Activated CD4-positive, alpha-beta T cell treated with anti-CD3 and anti-CD28 coated beads, Interleukin-2, Interleukin-4, amounts not matched to agents 100 ng/mL and 50 ng/mL, durations not matched to agents 16 hours and 8 hours (primary cell): ENCODE data around the gene NCKAP5.
"Not testable (repeated sequence)": the region's sequence is repeated elsewhere in the genome, so short reads cannot be mapped to it uniquely, and the experiment has no call there.

ENCODE experiments used
- DNase-seq: peaks from one replicate; pipeline ENCODE4 v3.0.0-alpha.2; 2020; ENCODE audit warnings: low spot score

Gene NCKAP5

DNA sequence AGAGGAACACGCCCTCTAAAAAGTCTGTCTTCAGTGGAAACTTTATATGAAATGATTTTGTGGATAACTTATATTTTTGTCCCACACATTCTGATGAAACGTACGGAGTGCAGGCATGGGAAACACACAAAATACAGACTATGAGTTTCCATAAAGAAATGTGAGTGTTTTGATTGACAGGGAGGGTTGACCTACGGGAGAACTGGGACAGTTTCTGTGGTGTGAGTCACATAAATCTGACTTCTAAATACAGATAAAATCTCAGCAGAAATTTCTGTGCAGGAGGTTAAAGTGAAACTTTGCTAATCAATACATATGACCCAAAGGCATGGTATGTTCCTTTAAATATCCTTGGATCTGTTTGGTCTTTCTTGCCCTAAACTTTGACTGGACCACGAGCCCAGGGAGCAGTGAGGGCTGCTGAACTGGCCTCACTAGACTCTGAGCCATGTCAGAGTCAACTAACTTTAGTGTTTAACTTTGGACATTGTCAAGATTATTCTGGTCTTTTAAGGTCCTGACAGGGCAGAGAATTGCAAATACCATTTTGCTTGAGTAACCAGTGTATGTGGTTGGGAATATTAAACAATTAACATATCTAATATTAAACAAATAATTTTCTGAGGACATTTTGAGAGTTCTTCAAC, 691.4 kb downstream of the NCKAP5 start:
- DNase-seq, result no peak

- no peak for DNase-seq
Measured at GRCh38 chr2:132875193-132875592, 693.1 kb downstream of the NCKAP5 start.

- DNase-seq, result no peak
Measured at GRCh38 chr2:132873738-132874137, 694.5 kb downstream of the NCKAP5 start.

DNA sequence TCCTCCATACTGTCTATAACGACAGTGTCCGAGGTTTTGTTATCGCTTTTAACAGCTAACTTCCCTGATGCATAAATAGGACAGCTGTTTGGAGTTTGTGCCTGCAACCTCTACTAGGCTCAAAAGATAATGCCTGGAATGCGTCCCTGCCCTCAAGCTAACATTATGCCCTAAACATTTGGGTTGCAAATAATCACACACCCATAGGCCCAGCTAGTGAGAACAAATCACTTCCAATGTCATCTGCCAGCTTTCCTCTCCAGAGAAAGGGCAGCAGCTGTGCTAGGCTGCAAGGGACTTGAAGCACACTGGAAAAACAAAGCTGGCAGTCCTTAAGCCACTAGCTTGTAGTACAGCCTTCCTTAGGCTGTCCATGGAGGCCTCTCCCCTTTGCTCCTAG, 696.4 kb downstream of the NCKAP5 start:
- no peak for DNase-seq

- no peak for DNase-seq
Measured at GRCh38 chr2:132863961-132864360, 704.3 kb downstream of the NCKAP5 start.

- DNase-seq, result no peak
Measured at GRCh38 chr2:132860220-132860619, 708.0 kb downstream of the NCKAP5 start.

DNA sequence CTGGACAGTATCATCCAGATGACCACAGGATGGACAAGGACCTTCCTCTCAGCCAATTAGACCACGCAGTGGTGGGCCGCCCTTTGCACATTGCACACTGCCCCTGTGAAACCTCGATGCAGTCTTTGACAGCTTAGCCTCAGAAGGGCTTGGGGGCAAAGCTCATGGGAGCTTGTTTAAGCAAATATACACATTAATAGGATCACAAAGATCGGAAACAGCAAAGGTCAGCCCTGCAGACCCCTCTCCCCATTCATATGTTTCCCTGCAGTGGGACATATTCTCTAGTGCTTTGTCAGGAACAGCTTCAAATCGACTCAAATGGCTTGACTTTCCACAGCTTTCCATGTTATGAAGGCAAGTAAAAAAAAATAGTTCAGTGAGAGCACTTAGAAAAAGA, 708.7 kb downstream of the NCKAP5 start:
- DNase-seq, result no peak

GRCh38 chr2:132857319-132857718, 710.9 kb downstream of the NCKAP5 start:
- DNase-seq, result no peak

DNA sequence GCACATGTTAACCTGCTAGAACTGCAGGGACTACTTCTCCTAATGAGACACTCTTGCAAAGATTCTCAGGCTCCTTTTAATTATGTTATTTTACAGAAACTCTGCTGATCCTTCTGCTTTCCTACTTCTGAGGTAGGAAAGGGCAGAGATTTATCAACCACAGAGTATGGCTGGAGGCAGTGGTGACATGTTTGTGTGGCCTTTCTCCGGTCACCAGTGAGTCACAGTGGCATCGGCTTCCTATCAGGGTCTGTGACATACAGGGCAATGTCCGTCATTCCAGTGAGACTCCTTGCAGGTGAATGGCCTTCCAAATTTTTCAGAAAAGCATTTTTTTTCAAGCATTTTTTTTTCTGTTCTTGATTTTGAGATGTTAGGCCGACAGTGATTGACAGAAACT, 717.6 kb downstream of the NCKAP5 start:
- DNase-seq, result no peak

- no peak for DNase-seq
Measured at GRCh38 chr2:132849118-132849517, 719.1 kb downstream of the NCKAP5 start.

DNA sequence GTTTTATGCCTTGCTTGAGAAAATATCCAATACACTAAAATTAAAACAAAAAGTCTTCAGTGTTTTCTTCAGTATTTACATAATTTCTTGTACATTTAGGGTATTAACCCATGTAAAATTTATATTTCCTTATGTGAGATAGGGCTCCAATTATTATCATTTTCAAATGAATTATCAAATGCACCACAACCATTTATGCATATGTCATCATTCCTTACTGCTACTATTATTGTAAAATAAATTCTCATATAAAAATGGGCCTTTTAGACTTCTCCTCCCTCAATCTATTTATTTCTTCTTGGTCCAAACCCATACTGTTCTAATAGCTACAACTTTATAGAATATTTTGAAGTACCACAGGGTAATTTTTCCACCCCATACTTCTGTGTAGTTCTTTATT, 722.9 kb downstream of the NCKAP5 start:
- no peak for DNase-seq

DNA sequence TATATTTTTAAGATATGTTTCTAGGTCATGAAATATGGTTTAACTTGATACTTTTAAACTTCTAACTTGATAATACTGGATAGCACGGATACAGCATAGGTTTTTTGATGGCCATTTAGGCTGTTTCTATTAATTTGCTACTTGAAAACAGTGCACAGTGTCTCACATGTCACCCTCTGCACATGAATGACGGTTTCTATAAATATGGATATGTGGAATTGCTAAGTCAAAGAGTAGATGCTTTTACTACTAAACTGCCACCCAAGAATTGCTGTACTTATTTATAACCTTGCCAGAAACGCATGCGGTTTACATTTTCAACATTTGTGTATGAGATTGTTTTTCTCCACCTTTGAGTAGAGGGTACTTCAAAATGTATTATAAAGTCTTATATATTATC, 723.7 kb downstream of the NCKAP5 start:
- DNase-seq, result no peak

- DNase-seq, result no peak
Measured at GRCh38 chr2:132837769-132838168, 730.5 kb downstream of the NCKAP5 start.

DNA sequence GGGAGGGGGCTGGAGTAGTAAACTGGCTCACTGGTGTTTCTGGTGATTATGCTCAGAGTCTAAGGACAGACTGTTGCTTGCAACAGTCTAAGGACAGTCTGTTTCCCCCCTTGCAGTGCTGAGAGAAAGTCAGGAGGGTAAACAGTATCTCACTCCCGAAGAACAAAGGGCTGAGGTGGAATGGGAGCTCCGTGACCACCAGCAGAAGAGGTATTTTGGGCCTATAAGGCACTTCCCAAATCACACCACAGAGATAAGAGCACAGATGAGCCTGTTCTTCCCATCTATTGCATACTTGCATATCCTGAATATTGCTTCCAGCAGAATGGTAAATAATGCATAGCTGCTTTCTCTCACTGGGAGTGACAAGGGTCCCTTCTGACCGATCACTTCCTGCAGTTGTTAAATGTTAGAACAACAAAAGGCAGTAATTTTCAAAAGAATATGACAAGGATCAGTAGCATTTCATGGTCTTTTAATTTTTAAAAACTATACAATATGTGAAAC, 737.9 kb downstream of the NCKAP5 start:
- DNase-seq, result no peak

GRCh38 chr2:132825601-132826000, 742.7 kb downstream of the NCKAP5 start:
- DNase-seq, result no peak

- no peak for DNase-seq
Measured at GRCh38 chr2:132824716-132825115, 743.5 kb downstream of the NCKAP5 start.

- no peak for DNase-seq
Measured at GRCh38 chr2:132816234-132816633, 752.0 kb downstream of the NCKAP5 start.

- DNase-seq, result no peak
Measured at GRCh38 chr2:132815516-132815915, 752.7 kb downstream of the NCKAP5 start.

DNA sequence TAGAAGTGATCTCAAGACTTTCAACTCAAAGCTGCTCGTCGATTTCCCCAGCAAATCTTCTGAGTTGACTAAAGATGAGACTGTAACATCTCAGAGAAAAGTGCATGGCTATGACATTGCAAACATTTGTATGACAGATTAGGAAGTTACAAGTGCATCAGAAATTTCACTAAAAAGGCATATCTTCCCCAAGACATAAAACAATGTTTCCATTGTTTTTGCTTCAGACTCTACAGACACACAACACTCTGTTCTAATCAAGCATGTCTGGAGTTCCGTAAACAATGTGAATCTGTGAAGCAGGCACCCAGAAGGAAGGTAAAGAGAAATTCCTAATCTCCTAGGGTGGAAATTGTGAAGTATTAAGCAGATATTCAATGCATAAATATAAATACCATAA, 753.6 kb downstream of the NCKAP5 start:
- no peak for DNase-seq

DNA sequence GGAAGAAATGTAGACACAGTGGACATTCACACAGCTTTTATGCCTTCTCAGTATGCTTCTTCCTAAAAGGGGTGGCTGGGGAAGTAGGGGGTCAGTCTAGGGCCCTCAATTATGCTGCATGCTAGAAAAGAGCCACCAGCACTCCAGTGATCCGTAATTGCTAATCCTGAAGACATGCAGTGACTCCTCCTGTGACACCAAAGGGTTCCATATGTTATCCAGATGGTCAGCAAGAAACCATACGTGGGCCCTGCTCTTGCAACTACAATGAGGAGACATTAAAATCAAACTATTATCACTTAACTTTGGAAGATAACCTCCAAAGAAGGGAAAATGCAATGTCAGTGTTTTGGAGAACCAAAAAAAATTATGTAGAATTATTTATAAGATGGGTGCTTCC, 754.8 kb downstream of the NCKAP5 start:
- DNase-seq, result no peak

DNA sequence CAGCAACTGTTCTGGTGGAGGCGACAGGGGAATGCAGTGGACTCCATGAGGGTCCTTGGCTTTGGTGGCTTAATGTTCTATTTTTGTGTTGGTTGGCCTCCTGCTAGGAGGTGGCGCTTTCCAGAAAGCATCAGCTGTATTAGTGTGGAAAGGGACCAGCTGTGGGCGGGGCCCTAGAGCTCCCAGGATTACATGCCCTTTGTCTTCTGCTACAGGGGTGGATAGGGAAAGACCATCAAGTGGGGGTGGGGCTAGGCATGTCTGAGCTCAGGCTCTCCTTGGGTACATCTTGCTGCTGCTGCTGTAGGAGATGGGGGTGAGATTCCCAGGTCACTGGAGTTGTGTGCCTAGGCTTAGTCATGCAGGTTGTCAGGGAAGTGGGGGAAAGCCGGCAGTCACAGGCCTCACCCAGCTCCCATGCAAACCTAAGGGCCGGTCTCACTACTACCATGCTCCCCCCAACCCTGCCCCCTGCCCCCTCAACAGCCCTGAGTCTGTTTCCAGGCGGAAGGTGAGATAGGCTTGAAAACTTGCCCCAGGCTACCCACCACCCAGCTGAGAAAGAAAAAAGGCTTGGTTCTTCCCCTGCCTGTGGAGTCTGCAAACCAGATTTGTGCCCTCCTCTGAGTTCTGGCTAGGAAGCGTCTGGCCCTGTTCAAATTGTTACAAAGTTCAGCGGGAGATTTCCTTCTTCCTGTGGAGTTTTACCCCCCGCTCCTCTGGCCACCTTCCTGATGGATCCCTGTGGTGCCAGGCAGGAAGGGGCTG, 756.9 kb downstream of the NCKAP5 start:
- DNase-seq, result no peak

GRCh38 chr2:132809962-132810361, 758.3 kb downstream of the NCKAP5 start:
- DNase-seq, result not testable (repeated sequence)

GRCh38 chr2:132804051-132804450, 764.2 kb downstream of the NCKAP5 start:
- DNase-seq, result no peak

DNA sequence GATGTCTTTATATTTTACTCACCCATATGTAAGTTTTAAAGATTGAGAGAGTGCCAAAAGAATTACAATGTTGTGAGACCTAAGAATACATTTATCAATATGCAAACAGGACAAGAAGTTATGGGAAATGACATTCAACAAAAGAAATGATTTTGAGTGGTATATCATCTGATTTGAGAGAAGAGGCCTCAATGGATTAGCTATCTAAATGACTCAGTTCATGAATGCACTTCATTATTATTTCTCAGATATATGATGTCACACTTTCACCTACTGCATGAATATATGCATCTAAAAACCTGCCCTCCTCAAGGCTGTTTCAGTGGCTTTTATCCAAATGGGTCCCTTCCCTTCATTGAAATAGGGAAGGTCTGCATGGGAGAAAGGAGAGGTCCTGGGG, 769.9 kb downstream of the NCKAP5 start:
- DNase-seq, result no peak
